Liver (tissue), 9 donors: ENCODE measurements around the gene TPST2. TPM values are rescaled to one million over a fixed set of nuclear protein-coding genes. Genes with fewer than 3 reads are reported as not detected.

Experiments used
- DNase-seq: peaks from one replicate; pipeline ENCODE4 v3.0.0-alpha.2; 2017; ENCODE audit warnings: low spot score
- H3K27ac ChIP-seq, 2 donors: one replicate each; pipeline ENCODE4 v1.7.0; 2013; ENCODE audit warnings: inconsistent platforms in 2 of 2, low read length in 2 of 2, control low read depth in 1 of 2, low read depth in 1 of 2, mild to moderate bottlenecking in 1 of 2
- H3K27me3 ChIP-seq, 4 donors: one replicate each; pipeline versions ENCODE4 v1.6.1 to v1.7.0; 2013; ENCODE audit warnings: low read length in 3 of 4, inconsistent platforms in 1 of 4, mild to moderate bottlenecking in 1 of 4, moderate library complexity in 1 of 4; ENCODE audit not compliant: control insufficient read depth in 4 of 4, insufficient read depth in 4 of 4
- H3K36me3 ChIP-seq, 4 donors: one replicate each; pipeline versions ENCODE4 v1.6.1 to v1.7.0; 2013; ENCODE audit warnings: low read length in 3 of 4, mild to moderate bottlenecking in 3 of 4, low read depth in 1 of 4, moderate library complexity in 1 of 4; ENCODE audit not compliant: control insufficient read depth in 4 of 4, insufficient read depth in 3 of 4
- H3K4me1 ChIP-seq, 4 donors: one replicate each; pipeline versions ENCODE4 v1.6.1 to v1.7.0; 2013; ENCODE audit warnings: low read length in 3 of 4, mild to moderate bottlenecking in 3 of 4, moderate library complexity in 1 of 4; ENCODE audit not compliant: control insufficient read depth in 4 of 4, insufficient read depth in 4 of 4
- H3K4me3 ChIP-seq, 3 donors: one replicate each; pipeline versions ENCODE4 v1.6.1 to v1.7.0; 2013; ENCODE audit warnings: low read length in 3 of 3, control low read depth in 1 of 3, low read depth in 1 of 3, mild to moderate bottlenecking in 1 of 3
- H3K9ac ChIP-seq, 2 donors: one replicate each; pipeline ENCODE4 v1.7.0; 2013; ENCODE audit warnings: low read length in 2 of 2, mild to moderate bottlenecking in 2 of 2, moderate library complexity in 2 of 2, control low read depth in 1 of 2, low read depth in 1 of 2
- H3K9me3 ChIP-seq, 4 donors: one replicate each; pipeline versions ENCODE4 v1.6.1 to v1.7.0; 2013; ENCODE audit warnings: low read length in 3 of 4; ENCODE audit not compliant: control insufficient read depth in 4 of 4
- EGR1 ChIP-seq, 2 donors: IDR thresholded peaks; 2 replicates each; pipeline ENCODE4 v1.6.1; 2016 to 2018; ENCODE audit warnings: antibody characterized with exemption in 2 of 2, low read depth in 2 of 2
- FOXA1 ChIP-seq: IDR thresholded peaks from 2 replicates; pipeline ENCODE4 v1.6.1; 2016; ENCODE audit warnings: antibody characterized with exemption
- FOXA2 ChIP-seq: IDR thresholded peaks from 2 replicates; pipeline ENCODE4 v1.6.1; 2016; ENCODE audit warnings: antibody characterized with exemption
- GABPA ChIP-seq, 2 donors: IDR thresholded peaks in 1 of 2; conservative IDR thresholded peaks in 1 of 2; 2 replicates each; pipeline ENCODE4 v1.6.1; 2016; ENCODE audit warnings: antibody characterized with exemption in 2 of 2, mild to moderate bottlenecking in 1 of 2, moderate library complexity in 1 of 2
- HNF4A ChIP-seq, 2 donors: conservative IDR thresholded peaks; 2 replicates each; pipeline ENCODE4 v1.6.1; 2016; ENCODE audit warnings: antibody characterized with exemption in 2 of 2, mild to moderate bottlenecking in 2 of 2
- HNF4G ChIP-seq: IDR thresholded peaks from 2 replicates; pipeline ENCODE4 v1.6.1; 2016; ENCODE audit warnings: antibody characterized with exemption
- JUND ChIP-seq, 2 donors: IDR thresholded peaks; 2 replicates each; pipeline ENCODE4 v1.6.1; 2016; ENCODE audit warnings: antibody characterized with exemption in 2 of 2
- MAX ChIP-seq: IDR thresholded peaks from 2 replicates; pipeline ENCODE4 v1.6.1; 2016; ENCODE audit warnings: antibody characterized with exemption
- NR2F2 ChIP-seq: IDR thresholded peaks from 2 replicates; pipeline ENCODE4 v1.6.1; 2016; ENCODE audit warnings: antibody characterized with exemption
- RAD21 ChIP-seq, 2 donors: IDR thresholded peaks; 2 replicates each; pipeline ENCODE4 v1.6.1; 2016; ENCODE audit warnings: antibody characterized with exemption in 2 of 2, mild to moderate bottlenecking in 2 of 2
- REST ChIP-seq: IDR thresholded peaks from 2 replicates; pipeline ENCODE4 v1.6.1; 2016; ENCODE audit warnings: antibody characterized with exemption, mild to moderate bottlenecking
- RXRA ChIP-seq, 2 donors: IDR thresholded peaks; 2 replicates each; pipeline ENCODE4 v1.6.1; 2017 to 2018; ENCODE audit warnings: antibody characterized with exemption in 2 of 2, mild to moderate bottlenecking in 1 of 2
- SP1 ChIP-seq: IDR thresholded peaks from 2 replicates; pipeline ENCODE4 v1.6.1; 2018; ENCODE audit warnings: antibody characterized with exemption, mild to moderate bottlenecking
- TAF1 ChIP-seq: conservative IDR thresholded peaks from 2 replicates; pipeline ENCODE4 v1.6.1; 2016; ENCODE audit warnings: antibody characterized with exemption, mild to moderate bottlenecking
- YY1 ChIP-seq: IDR thresholded peaks from 2 replicates; pipeline ENCODE4 v1.6.1; 2016; ENCODE audit warnings: antibody characterized with exemption, mild to moderate bottlenecking
- WGBS: extraction: QIAGEN DNeasy Blood & Tissue Kit; methylation state at CpG from one replicate; pipeline ENCODE4 v1.1.7; 2013; 5-methylcytosine and 5-hydroxymethylcytosine counted together
- polyA plus RNA-seq, 2 donors: library from polyadenylated mRNA; stranded (reverse) in 1 of 2; unstranded in 1 of 2; fragments of 200-250 nt in 1 of 2; fragments of >200 nt in 1 of 2; fragmentation: Nextera tagmentation in 1 of 2; extraction: Ambion mirVana in 1 of 2; gene quantifications; one replicate each; pipeline versions ENCODE4 v1.2.1 to v1.2.3, GENCODE V29; 2013 to 2015
- total RNA-seq, 2 donors: library from RNA; depleted of rRNA; stranded (reverse); fragments of >200 nt; gene quantifications; one replicate each; pipeline ENCODE4 v1.2.3, GENCODE V29; 2014
- TF ChIP-seq, protein P1 (sequence below): IDR thresholded peaks from 2 replicates; pipeline ENCODE4 v1.6.1; 2016; ENCODE audit warnings: antibody characterized with exemption
- TF ChIP-seq, protein P2 (sequence below): IDR thresholded peaks from 2 replicates; pipeline ENCODE4 v1.6.1; 2016; ENCODE audit warnings: antibody characterized with exemption
- donor health status: healthy.
- donor health status: healthy.
- donor health status: healthy.
- donor health status: healthy.
- donor health status: healthy.

Gene TPST2
- total and polyA plus RNA-seq, 4 donors, result 33.3 to 109 (median 69.7) TPM

GRCh38 chr22:26480611-26480932 lies 109.4 kb downstream of the TPST2 start:
- WGBS, result 93% methylated on average over 2 of the region's 2 CpGs
- peaks cover 3 to 62% (median 51%) of the 10 kb centered on the region in 4 donors for H3K4me1 ChIP-seq
- H3K27ac ChIP-seq, result no peak overlapping the region
- H3K9ac ChIP-seq, result no peak overlapping the region
- no peaks in the 10 kb centered on the region for H3K27me3 ChIP-seq
- H3K36me3 ChIP-seq, result peaks cover 4 to 14% (median 11%) of the 10 kb centered on the region in 4 donors
- H3K4me3 ChIP-seq, result no peak overlapping the region
- TF ChIP-seq TAF1 (no peak), EGR1 (IDR thresholded peaks at IDR 0.05; ENCODE audit: low read depth in 2 of 2) (no peak), JUND (IDR thresholded peaks at IDR 0.05) (no peak), RAD21 (IDR thresholded peaks at IDR 0.05) (no peak), RXRA (IDR thresholded peaks at IDR 0.05) (no peak), SP1 (no peak), MAX (no peak), YY1 (no peak), HNF4A (conservative IDR thresholded peaks at IDR 0.05) (no peak), FOXA2 (no peak), FOXA1 (no peak), HNF4G (no peak), GABPA (IDR thresholded peaks at IDR 0.05 in 1 of 2, conservative IDR thresholded peaks at IDR 0.05 in 1 of 2) (no peak), NR2F2 (no peak), REST (no peak)
- TF ChIP-seq, protein P1, sequence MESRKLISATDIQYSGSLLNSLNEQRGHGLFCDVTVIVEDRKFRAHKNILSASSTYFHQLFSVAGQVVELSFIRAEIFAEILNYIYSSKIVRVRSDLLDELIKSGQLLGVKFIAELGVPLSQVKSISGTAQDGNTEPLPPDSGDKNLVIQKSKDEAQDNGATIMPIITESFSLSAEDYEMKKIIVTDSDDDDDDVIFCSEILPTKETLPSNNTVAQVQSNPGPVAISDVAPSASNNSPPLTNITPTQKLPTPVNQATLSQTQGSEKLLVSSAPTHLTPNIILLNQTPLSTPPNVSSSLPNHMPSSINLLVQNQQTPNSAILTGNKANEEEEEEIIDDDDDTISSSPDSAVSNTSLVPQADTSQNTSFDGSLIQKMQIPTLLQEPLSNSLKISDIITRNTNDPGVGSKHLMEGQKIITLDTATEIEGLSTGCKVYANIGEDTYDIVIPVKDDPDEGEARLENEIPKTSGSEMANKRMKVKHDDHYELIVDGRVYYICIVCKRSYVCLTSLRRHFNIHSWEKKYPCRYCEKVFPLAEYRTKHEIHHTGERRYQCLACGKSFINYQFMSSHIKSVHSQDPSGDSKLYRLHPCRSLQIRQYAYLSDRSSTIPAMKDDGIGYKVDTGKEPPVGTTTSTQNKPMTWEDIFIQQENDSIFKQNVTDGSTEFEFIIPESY, result no peak
- TF ChIP-seq, protein P2, sequence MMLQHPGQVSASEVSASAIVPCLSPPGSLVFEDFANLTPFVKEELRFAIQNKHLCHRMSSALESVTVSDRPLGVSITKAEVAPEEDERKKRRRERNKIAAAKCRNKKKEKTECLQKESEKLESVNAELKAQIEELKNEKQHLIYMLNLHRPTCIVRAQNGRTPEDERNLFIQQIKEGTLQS, result no peak
- no peak for DNase-seq
- H3K9me3 ChIP-seq, result no peaks in the 10 kb centered on the region

- Histone ChIP-seq H3K27me3 (no peaks in the 10 kb centered on the region), H3K36me3 (peaks cover 4 to 14% (median 13%) of the 10 kb centered on the region in 4 donors), H3K4me3 (peak overlapping the region in 1 of 3 donors; percentile 14), H3K9ac (peak overlapping the region; percentile 43 to 80), H3K27ac (peak overlapping the region; percentile 48 to 63), H3K4me1 (peaks cover 3 to 59% (median 47%) of the 10 kb centered on the region in 4 donors), H3K9me3 (no peaks in the 10 kb centered on the region)
- WGBS, result 39% methylated on average over 12 of the region's 12 CpGs
- TF ChIP-seq FOXA2, result no peak
- peak; percentile 54 for TF ChIP-seq SP1
- peak; percentile 56 to 65 for TF ChIP-seq HNF4A (conservative IDR thresholded peaks at IDR 0.05)
- no peak for TF ChIP-seq RXRA (IDR thresholded peaks at IDR 0.05)
- no peak for DNase-seq
These were observed 109.9 kb downstream of the TPST2 start for GRCh38 chr22:26479792-26480610.
